Endothelial cell of umbilical vein (primary cell): ENCODE results near the gene SKIDA1.

Experiments
- CTCF ChIP-seq, 2 donors: IDR thresholded peaks; 1 replicate in 1 of 2; 2 replicates in 1 of 2; pipeline ENCODE4 v1.5.1; 2011; ENCODE audit warnings: low read length in 2 of 2, mild to moderate bottlenecking in 2 of 2, moderate library complexity in 2 of 2, control low read depth in 1 of 2, inconsistent platforms in 1 of 2, low read depth in 1 of 2; ENCODE audit not compliant: insufficient read depth in 1 of 2; ENCODE audit errors: extremely low read depth in 1 of 2
- EZH2 ChIP-seq: IDR thresholded peaks from 2 replicates; pipeline ENCODE4 v1.6.1; 2012; ENCODE audit warnings: borderline replicate concordance, low read depth, mild to moderate bottlenecking, moderate library complexity, low read length, inconsistent platforms; ENCODE audit not compliant: severe bottlenecking
- GATA2 ChIP-seq: IDR thresholded peaks from 2 replicates; pipeline ENCODE4 v1.7.0; 2011; ENCODE audit warnings: low read depth, mild to moderate bottlenecking, moderate library complexity, mixed read lengths, low read length; ENCODE audit not compliant: insufficient read length, insufficient read depth
- MYC ChIP-seq: IDR thresholded peaks from one replicate; pipeline ENCODE4 v1.6.1; 2011; ENCODE audit warnings: mild to moderate bottlenecking, low read depth, low read length
- POLR2A ChIP-seq: IDR thresholded peaks from 2 replicates; pipeline ENCODE4 v1.6.1; 2012; ENCODE audit warnings: low read depth, mild to moderate bottlenecking, control low read depth, low read length
- POLR2AphosphoS5 ChIP-seq: IDR thresholded peaks from 2 replicates; pipeline ENCODE4 v1.6.1; 2012; ENCODE audit warnings: low read depth, mild to moderate bottlenecking, control low read depth, low read length, moderate library complexity; ENCODE audit not compliant: insufficient read depth

GRCh38 chr10:21516242-21517131 is 9.0 kb downstream of the SKIDA1 start:
- TF ChIP-seq CTCF (IDR thresholded peaks at IDR 0.05; ENCODE audit: extremely low read depth in 1 of 2, insufficient read depth in 1 of 2, low read depth in 1 of 2, low read length in 2 of 2) (no peak), POLR2A (no peak), GATA2 (no peak), EZH2 (no peak), POLR2AphosphoS5 (no peak), MYC (no peak)
